CD4-positive, alpha-beta memory T cell (primary cell): ENCODE measurements around the gene SPATA6L. TPM values are rescaled to one million over a fixed set of nuclear protein-coding genes. Genes with fewer than 3 reads are reported as not detected.

ENCODE experiments used
- CTCF ChIA-PET: fragments of 350-600 bp; sonication (Branson Sonifier 250); formaldehyde crosslinking; loops from one replicate; lab custom pipeline; 2021; ENCODE audit warnings: inconsistent platforms; ENCODE audit not compliant: partially characterized antibody; lab: Charles Lee
- POLR2A ChIA-PET: fragments of 350-600 bp; sonication (Branson Sonifier 250); formaldehyde crosslinking; loops from one replicate; lab custom pipeline; 2021; ENCODE audit not compliant: partially characterized antibody; lab: Charles Lee
- DNase-seq, 5 donors: peaks; one replicate each; pipeline versions ENCODE4 v3.0.0 to v3.0.0-alpha.2; 2020 to 2022; ENCODE audit warnings: mixed read lengths in 1 of 5
- H3K27ac ChIP-seq: one replicate; pipeline ENCODE4 v1.7.0; 2013; ENCODE audit warnings: low read depth, low read length
- H3K27me3 ChIP-seq: 2 replicates; pipeline ENCODE4 v1.7.0; 2013; ENCODE audit warnings: mild to moderate bottlenecking, low read length, moderate library complexity; ENCODE audit not compliant: insufficient read depth
- H3K36me3 ChIP-seq: 2 replicates; pipeline ENCODE4 v1.7.0; 2013; ENCODE audit warnings: mild to moderate bottlenecking, low read length, moderate library complexity; ENCODE audit not compliant: insufficient read depth
- H3K4me1 ChIP-seq: 2 replicates; pipeline ENCODE4 v1.7.0; 2013; ENCODE audit warnings: mild to moderate bottlenecking, low read length, moderate library complexity; ENCODE audit not compliant: insufficient read depth
- H3K4me3 ChIP-seq, 2 donors: one replicate each; pipeline ENCODE4 v1.7.0; 2013; ENCODE audit warnings: low read length in 2 of 2, mild to moderate bottlenecking in 1 of 2
- H3K9me3 ChIP-seq, 2 donors: one replicate each; pipeline ENCODE4 v1.7.0; 2013; ENCODE audit warnings: low read length in 2 of 2, control low read depth in 1 of 2; ENCODE audit not compliant: control insufficient read depth in 1 of 2
- H3K27ac Mint-ChIP-seq, 7 donors: one replicate each; pipeline ENCODE4 v1.8.0; 2020 to 2021; ENCODE audit warnings: mixed read lengths in 7 of 7, mild to moderate bottlenecking in 6 of 7, inconsistent platforms in 3 of 7, moderate library complexity in 3 of 7
- H3K27me3 Mint-ChIP-seq, 2 donors: one replicate each; pipeline ENCODE4 v1.8.0; 2020 to 2021; ENCODE audit warnings: mixed read lengths in 2 of 2
- H3K36me3 Mint-ChIP-seq, 2 donors: one replicate each; pipeline ENCODE4 v1.8.0; 2020 to 2021; ENCODE audit warnings: mixed read lengths in 2 of 2, inconsistent platforms in 1 of 2, mild to moderate bottlenecking in 1 of 2
- H3K4me1 Mint-ChIP-seq, 4 donors: one replicate each; pipeline ENCODE4 v1.8.0; 2020 to 2021; ENCODE audit warnings: mixed read lengths in 4 of 4, mild to moderate bottlenecking in 1 of 4
- H3K4me3 Mint-ChIP-seq, 8 donors: one replicate each; pipeline ENCODE4 v1.8.0; 2020 to 2021; ENCODE audit warnings: mixed read lengths in 8 of 8, mild to moderate bottlenecking in 7 of 8, moderate library complexity in 6 of 8, inconsistent platforms in 3 of 8
- H3K9me3 Mint-ChIP-seq, 8 donors: one replicate each; pipeline ENCODE4 v1.8.0; 2020 to 2021; ENCODE audit warnings: mixed read lengths in 8 of 8, mild to moderate bottlenecking in 5 of 8, inconsistent platforms in 3 of 8, moderate library complexity in 1 of 8
- intact Hi-C: fragments of 100-400 bp; cut with micrococcal nuclease; formaldehyde crosslinking; loops from one replicate; pipeline ENCODE4 v1.15.1; 2023
- polyA plus RNA-seq, 2 donors: library from polyadenylated mRNA; unstranded; fragments of 300-500 nt; fragmentation: Illumina TruSeq; gene quantifications; one replicate each; pipeline ENCODE4 v1.2.3, GENCODE V29; 2021
- total RNA-seq, 2 experiments: library from RNA; stranded (reverse); gene quantifications; one replicate each; pipeline ENCODE4 v1.2.3, GENCODE V29; 2021

The SPATA6L gene
- total and polyA plus RNA-seq, 4 experiments from 2014 or later, result 1.9 to 3.4 TPM; not detected in 2

- Mint-ChIP-seq H3K4me1 (peaks cover 18 to 27% (median 25%) of the 10 kb centered on the region in 4 donors), H3K9me3 (peaks cover 0 to 3% (median 0%) of the 10 kb centered on the region in 8 donors), H3K4me3 (no peak overlapping the region), H3K27me3 (no peaks in the 10 kb centered on the region), H3K36me3 (no peaks in the 10 kb centered on the region), H3K27ac (peak overlapping the region in 1 of 7 donors; percentile 20)
- intact Hi-C loops, result no loop called here
- ChIA-PET CTCF (no interaction called here), POLR2A (interaction anchor here (1.2 kb wide), 1 partner anchor 30 kb away, joined by 3 read pairs; no protein-coding TSS in a partner anchor)
- H3K36me3 ChIP-seq, result no peaks in the 10 kb centered on the region
- DNase-seq, result no peak
- no peak overlapping the region for H3K27ac ChIP-seq
- H3K4me3 ChIP-seq, result no peak overlapping the region
- no peaks in the 10 kb centered on the region for H3K27me3 ChIP-seq
- peaks cover 22% of the 10 kb centered on the region for H3K4me1 ChIP-seq
- no peaks in the 10 kb centered on the region for H3K9me3 ChIP-seq
Measured at GRCh38 chr9:4567601-4568000, 98.7 kb downstream of the SPATA6L start.

GRCh38 chr9:4566806-4567205, 99.5 kb downstream of the SPATA6L start:
- Mint-ChIP-seq H3K27ac (no peak overlapping the region), H3K36me3 (no peaks in the 10 kb centered on the region), H3K27me3 (no peaks in the 10 kb centered on the region), H3K4me3 (no peak overlapping the region), H3K9me3 (peaks cover 0 to 3% (median 0%) of the 10 kb centered on the region in 8 donors), H3K4me1 (peaks cover 10 to 19% (median 17%) of the 10 kb centered on the region in 4 donors)
- Histone ChIP-seq H3K27ac (no peak overlapping the region), H3K27me3 (no peaks in the 10 kb centered on the region), H3K4me3 (no peak overlapping the region), H3K9me3 (no peaks in the 10 kb centered on the region), H3K4me1 (peaks cover 14% of the 10 kb centered on the region), H3K36me3 (no peaks in the 10 kb centered on the region)
- intact Hi-C loops, result no loop called here
- ChIA-PET CTCF (no interaction called here), POLR2A (interaction anchor here (1.2 kb wide), 1 partner anchor 30 kb away, joined by 3 read pairs; no protein-coding TSS in a partner anchor)
- DNase-seq, result no peak

GRCh38 chr9:4563105-4563504, 103.2 kb downstream of the SPATA6L start:
- peaks cover 13% of the 10 kb centered on the region for H3K4me1 ChIP-seq
- H3K27ac Mint-ChIP-seq, result peak overlapping the region in 4 of 7 donors; percentile 12 to 82 (median 64)
- peak overlapping the region in 3 of 8 donors; percentile 32 to 53 (median 39) for H3K4me3 Mint-ChIP-seq
- no peak overlapping the region for H3K27ac ChIP-seq
- peaks cover 11 to 17% (median 14%) of the 10 kb centered on the region in 4 donors for H3K4me1 Mint-ChIP-seq
- no peak overlapping the region for H3K4me3 ChIP-seq
- CTCF ChIA-PET, result no interaction called here
- no peaks in the 10 kb centered on the region for H3K27me3 ChIP-seq
- no peaks in the 10 kb centered on the region for H3K27me3 Mint-ChIP-seq
- no peaks in the 10 kb centered on the region for H3K36me3 Mint-ChIP-seq
- H3K36me3 ChIP-seq, result no peaks in the 10 kb centered on the region
- peaks cover 0 to 3% (median 0%) of the 10 kb centered on the region in 8 donors for H3K9me3 Mint-ChIP-seq
- peak in 1 of 5 donors; percentile 16 for DNase-seq
- no peaks in the 10 kb centered on the region for H3K9me3 ChIP-seq
- intact Hi-C loops, result no loop called here
- POLR2A ChIA-PET, result no interaction called here

- ChIA-PET POLR2A (interaction anchor here (1.4 kb wide), 1 partner anchor 9 kb away, joined by 5 read pairs; no protein-coding TSS in a partner anchor), CTCF (interaction anchor here (1.4 kb wide), 1 partner anchor 29 kb away, joined by 3 read pairs; no protein-coding TSS in a partner anchor)
- Mint-ChIP-seq H3K4me1 (peaks cover 21 to 29% (median 24%) of the 10 kb centered on the region in 4 donors), H3K27me3 (no peaks in the 10 kb centered on the region), H3K4me3 (no peak overlapping the region), H3K36me3 (no peaks in the 10 kb centered on the region), H3K9me3 (no peaks in the 10 kb centered on the region), H3K27ac (no peak overlapping the region)
- no peaks in the 10 kb centered on the region for H3K27me3 ChIP-seq
- H3K4me1 ChIP-seq, result peaks cover 26% of the 10 kb centered on the region
- H3K9me3 ChIP-seq, result no peaks in the 10 kb centered on the region
- no peak overlapping the region for H3K27ac ChIP-seq
- intact Hi-C loops, result loop anchor here (5.0 kb wide), 1 partner anchor 38 kb away; no protein-coding TSS in a partner anchor
- no peak overlapping the region for H3K4me3 ChIP-seq
- H3K36me3 ChIP-seq, result no peaks in the 10 kb centered on the region
- no peak for DNase-seq
Measured at GRCh38 chr9:4559261-4560182, 106.8 kb downstream of the SPATA6L start.

GRCh38 chr9:4558371-4558998, 107.8 kb downstream of the SPATA6L start:
- Histone ChIP-seq H3K4me3 (no peak overlapping the region), H3K4me1 (peaks cover 24% of the 10 kb centered on the region), H3K36me3 (no peaks in the 10 kb centered on the region), H3K27me3 (no peaks in the 10 kb centered on the region), H3K9me3 (no peaks in the 10 kb centered on the region), H3K27ac (no peak overlapping the region)
- intact Hi-C loops, result loop anchor here (5.0 kb wide), 1 partner anchor 39 kb away; no protein-coding TSS in a partner anchor
- Mint-ChIP-seq H3K36me3 (no peaks in the 10 kb centered on the region), H3K27ac (peak overlapping the region in 3 of 7 donors; percentile 9 to 62 (median 30)), H3K4me1 (peaks cover 19 to 29% (median 26%) of the 10 kb centered on the region in 4 donors), H3K27me3 (no peaks in the 10 kb centered on the region), H3K4me3 (no peak overlapping the region), H3K9me3 (no peaks in the 10 kb centered on the region)
- POLR2A ChIA-PET, result interaction anchor here (1.4 kb wide), 1 partner anchor 8 kb away, joined by 5 read pairs; no protein-coding TSS in a partner anchor
- no peak for DNase-seq
- CTCF ChIA-PET, result interaction anchor here (1.4 kb wide), 1 partner anchor 30 kb away, joined by 3 read pairs; no protein-coding TSS in a partner anchor

GRCh38 chr9:4555236-4555635, 111.0 kb downstream of the SPATA6L start:
- no peak overlapping the region for H3K4me3 ChIP-seq
- no peaks in the 10 kb centered on the region for H3K9me3 ChIP-seq
- H3K27me3 ChIP-seq, result no peaks in the 10 kb centered on the region
- no peaks in the 10 kb centered on the region for H3K36me3 ChIP-seq
- H3K27ac ChIP-seq, result no peak overlapping the region
- ChIA-PET CTCF (no interaction called here), POLR2A (no interaction called here)
- Mint-ChIP-seq H3K9me3 (no peaks in the 10 kb centered on the region), H3K27me3 (no peaks in the 10 kb centered on the region), H3K36me3 (no peaks in the 10 kb centered on the region), H3K4me3 (peak overlapping the region in 2 of 8 donors; percentile 23 to 36), H3K27ac (peak overlapping the region; percentile 5 to 86 (median 25)), H3K4me1 (peaks cover 23 to 39% (median 34%) of the 10 kb centered on the region in 4 donors)
- intact Hi-C loops, result loop anchor here (5.0 kb wide), 1 partner anchor 42 kb away; no protein-coding TSS in a partner anchor
- peaks cover 32% of the 10 kb centered on the region for H3K4me1 ChIP-seq
- DNase-seq, result peak; percentile 26 to 61 (median 57)
